NCI-H446 (cell line): ENCODE measurements around the gene OSBPL3.

Experiments
- DNase-seq, 2 experiments: peaks; one replicate each; lab custom pipeline; 2025; lab: John Stamatoyannopoulos, UW

Gene OSBPL3

DNA sequence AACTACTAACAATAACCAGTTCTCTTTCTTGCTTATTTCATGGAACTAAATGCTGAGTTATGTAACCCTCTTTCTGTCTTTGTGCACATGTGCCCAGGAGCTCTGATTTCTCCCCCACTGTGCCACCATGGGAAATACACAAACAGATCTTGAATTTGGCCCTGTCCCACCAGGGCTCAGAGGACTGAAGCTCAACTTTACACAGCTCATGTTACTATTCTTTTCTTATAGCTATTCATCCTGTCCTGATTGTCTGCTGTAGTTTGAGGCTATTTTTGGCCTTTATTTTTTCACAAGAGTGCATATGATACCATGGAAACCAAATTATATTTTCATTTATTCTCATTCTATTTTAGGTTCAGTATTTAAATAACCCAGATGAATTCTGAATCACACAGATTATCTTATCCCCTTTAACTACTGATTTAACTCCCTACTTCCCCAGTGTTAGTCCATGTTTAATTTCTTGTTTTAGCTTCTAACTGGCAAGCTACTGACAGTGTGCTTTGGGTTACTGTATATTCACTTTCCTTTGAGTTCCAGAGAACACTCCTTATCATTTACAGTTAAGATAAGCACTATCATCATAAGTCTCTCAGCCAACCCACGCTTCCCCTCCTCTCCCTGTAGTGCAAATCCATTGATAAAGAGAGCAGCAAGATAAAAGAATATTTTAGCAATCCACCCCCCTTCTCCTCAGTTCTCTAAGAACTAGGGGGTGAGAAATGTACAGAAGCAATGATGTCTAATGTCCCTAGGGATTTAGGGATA lies 150.9 kb downstream of the OSBPL3 start:
- DNase-seq = peak in 1 of 2 experiments; percentile 14

DNA sequence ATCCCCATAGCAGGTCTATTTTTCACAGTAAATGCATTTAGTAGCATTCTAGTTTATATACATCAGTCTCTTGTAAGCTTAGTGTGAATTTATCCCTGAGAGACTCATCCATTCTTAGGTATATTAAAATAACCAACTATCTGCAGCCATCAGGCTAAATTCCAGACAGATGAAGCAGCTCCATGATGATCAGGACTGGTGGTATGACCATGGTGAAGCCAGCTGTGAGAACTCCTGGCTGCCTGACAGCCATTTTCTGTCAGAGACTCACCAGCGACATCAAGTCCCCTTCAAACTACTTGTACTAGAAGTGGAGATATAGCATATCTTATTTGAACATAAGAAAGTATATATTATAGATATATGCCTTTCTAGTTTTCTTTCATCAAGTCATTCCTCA lies 152.4 kb downstream of the OSBPL3 start:
- DNase-seq = no peak

DNA sequence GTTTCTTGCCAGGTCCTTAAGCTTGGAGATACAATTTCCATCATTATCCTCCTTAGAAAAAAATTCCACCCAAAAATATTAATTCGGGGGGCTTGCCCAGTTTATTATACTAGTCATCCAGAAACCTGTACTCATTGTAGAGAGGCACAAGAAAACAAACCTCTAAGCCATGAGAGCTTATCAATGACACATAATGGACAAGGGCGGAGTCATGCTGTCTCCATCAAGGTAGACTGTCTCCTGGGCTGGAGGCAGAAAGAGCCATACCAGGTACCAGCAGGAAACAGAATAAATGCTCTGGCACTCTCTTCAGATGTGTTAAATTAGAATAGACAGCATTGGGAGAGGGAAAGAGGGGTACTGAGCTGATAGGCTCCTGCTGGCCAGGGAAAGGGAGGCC lies 153.0 kb downstream of the OSBPL3 start:
- no peak for DNase-seq

DNA sequence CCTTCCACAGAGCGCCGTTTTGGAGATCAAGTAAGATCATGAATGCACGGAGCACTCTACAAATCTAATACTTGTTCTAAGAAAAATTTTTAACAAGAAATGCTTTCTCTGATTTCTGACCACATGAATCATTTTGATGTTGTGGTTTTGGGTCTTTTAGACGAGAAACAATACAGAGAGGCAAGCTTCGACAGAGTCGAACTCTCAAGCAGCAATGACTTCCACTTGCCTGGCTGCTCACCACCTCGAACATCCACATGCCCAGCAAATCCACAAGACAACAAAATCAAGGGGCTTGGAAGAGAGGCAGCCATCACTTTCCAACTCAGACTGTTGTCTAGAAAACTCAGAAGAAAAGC lies 153.3 kb downstream of the OSBPL3 start:
- no peak for DNase-seq

DNA sequence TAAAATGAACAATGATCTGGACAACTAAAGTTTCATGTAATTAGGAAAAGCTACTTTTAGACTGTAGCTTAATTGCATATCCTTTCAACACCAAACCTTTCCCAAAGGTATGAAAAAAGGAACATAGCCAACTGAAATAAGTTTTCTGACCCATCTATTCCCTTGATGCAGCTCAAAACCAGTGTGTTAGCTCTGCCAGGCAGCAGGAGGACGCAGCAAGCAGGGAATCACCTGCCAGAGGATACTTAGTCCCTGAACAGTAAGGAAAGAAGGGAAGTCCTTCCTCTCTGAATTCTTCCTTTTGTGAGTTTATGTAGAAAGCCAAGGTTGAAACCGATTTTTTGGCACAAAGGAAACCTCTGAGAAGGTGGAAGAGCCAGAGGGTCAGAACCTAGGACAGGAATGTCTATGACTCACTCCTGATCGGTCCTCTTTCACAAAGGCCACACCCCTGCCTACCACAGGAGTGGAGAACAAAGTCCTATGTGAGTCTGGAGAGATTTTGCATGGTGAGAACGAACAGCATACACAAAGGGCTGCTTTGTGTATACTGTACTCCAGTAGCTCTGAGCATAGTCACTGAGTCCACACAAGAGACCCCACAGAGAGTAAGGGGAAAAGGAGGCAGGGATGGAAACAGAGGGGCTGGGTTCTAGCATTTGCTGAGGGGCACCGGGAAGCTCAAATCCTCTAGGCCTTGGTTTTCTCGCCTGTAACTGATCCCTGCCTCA lies 153.9 kb downstream of the OSBPL3 start:
- DNase-seq = no peak

DNA sequence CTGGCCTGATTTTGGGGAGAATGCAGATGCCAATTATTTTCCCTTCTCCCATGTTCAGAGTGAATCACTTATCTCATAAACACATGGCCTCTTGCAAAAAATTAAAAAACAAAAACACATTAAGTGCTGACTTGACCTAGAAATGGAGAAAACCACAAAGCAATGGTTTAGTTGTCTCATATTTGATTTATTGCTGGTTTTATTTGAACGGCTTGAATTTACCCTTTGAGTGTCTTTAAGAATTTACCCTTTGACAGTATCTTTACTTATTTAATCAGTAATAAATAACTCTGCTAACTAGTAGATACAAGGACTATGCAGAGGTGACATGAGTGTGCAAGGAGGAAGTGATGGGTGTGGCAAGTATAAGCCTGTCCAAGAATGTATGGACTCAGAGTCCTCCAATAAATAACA lies 154.6 kb downstream of the OSBPL3 start:
- no peak for DNase-seq

DNA sequence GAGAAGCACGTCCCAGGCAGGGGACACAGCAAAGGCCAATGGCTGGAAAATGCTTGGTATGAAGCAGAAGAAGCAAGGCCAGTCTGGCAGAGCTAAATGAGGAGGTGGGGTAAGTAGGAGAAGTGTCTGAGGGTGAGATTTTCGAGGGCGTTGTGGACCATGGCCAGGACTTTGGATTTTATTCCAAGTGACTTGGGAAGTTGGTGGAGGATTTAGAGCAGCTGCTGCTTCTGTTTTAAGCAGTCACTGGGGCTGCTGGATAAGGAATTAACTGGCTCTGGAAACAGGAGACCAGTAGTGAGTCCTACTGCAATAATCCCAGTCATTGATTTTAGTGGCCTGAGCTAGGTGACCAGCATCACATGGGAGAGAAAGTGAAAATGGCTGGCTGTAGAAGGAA lies 155.1 kb downstream of the OSBPL3 start:
- DNase-seq = no peak

DNA sequence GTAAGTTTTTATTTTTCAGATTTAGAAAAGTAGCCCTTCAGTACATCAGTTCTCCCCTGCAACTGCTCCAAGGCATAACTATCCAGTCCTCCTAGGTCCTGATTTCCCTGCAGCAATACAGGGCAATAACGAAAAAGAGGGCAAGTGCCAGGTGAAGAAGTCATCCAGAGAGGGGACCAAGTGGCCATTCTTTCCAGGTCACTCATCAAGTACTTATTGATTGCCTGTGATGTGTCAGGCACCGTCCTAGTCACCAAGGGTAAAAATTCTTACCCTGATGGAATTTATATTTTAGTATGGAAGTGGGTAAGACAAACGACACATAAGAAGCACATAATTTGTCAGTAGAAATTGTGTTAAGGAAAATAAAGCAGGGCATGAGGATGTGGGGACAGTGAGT lies 155.6 kb downstream of the OSBPL3 start:
- no peak for DNase-seq

DNA sequence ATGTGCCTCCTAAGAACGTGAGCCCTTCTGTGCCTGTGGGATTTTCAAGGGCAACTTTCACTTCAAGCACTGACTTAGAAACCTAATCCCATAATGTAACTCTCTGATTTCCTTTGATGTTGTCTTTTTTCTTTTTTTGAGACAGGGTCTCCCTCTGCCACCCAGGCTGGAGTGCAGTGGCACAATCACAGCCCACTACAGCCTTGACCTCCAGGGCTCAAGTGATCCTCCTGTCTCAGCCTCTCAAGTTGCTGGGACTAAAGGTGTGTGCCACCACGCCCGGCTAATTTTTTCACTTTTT lies 158.3 kb downstream of the OSBPL3 start:
- DNase-seq = no peak

DNA sequence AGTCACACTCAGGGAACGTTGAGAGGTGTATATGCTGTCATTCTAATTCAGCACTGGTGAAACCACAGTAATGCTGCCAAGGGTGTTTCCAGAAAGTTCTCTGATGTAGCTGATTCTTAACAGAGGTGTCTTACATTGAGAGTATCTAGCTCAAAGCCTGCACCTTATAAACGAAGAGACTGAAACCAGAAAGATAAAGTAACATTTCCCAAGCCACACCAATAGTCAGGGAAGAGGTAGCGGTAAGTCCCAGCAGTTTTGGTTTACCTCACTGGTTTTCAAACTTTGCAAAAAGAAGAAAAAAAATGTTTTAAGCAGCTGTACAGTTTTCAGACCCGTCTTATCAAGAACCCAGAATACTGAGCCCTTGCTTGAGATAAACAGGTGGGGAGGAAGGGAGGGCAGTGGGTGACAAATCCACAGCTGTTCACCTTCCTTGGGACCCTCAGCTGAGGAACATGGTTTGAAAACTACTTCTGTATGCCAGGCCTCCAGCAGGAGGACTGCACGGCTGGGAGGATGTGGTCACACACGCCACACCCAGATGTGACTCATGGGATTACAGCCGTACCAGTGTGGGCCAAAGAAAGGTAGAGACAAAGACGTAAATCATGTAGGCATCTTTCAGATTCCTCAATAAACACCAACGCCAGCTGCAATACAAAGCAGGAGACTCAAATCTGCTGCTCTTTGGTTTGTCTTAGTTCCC lies 158.8 kb downstream of the OSBPL3 start:
- no peak for DNase-seq

DNA sequence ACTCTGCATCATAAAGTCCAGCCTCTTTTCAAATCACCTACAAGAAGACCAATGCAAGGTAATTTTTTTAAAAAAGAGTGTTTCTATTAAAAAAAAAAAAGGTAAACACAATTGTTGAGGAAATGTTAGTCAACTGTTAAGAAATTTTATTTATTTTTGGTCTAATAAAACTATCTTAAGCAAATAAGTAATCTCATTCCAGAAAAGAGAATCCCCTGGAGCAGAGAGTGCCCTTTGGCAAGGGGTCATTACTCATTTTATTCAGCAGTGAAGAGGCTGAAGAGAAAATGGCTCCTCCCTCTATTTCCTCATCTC lies 159.3 kb downstream of the OSBPL3 start:
- no peak for DNase-seq

DNA sequence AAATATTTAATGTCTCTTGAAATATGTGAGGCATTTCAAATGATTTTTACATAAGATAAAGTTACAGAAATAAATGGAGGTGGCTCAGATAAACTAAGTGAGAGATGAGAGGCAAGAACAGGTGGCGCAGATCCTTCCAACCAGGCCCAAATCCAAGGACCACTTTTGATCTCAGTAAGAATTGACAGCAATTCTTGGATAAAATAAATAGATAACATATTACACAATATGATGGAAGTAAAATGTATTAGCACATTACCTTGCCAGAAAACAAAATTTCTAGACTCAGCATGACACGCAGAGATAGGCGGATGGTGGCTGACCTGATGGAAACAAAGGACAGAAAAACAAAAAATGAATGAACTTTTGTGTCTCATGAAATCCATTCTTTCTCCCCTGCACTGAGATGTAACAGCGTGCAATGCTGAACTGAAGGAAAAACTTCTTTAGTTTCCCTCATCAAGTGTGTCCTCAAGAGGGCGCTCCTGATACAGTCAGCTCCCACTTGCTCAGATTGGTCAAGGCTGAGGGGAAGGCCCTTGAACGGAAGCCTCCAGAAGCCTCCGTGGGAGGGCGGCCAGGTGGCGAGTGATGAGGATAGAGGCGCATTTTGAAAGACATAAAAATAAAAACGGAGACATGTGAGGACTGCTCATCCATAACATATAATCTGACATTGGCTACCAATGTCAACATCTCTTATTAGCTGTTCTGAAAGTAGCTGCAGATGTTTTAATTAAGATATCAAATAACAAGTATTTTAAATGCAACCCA lies 159.9 kb downstream of the OSBPL3 start:
- DNase-seq = peak; percentile 58 to 85

DNA sequence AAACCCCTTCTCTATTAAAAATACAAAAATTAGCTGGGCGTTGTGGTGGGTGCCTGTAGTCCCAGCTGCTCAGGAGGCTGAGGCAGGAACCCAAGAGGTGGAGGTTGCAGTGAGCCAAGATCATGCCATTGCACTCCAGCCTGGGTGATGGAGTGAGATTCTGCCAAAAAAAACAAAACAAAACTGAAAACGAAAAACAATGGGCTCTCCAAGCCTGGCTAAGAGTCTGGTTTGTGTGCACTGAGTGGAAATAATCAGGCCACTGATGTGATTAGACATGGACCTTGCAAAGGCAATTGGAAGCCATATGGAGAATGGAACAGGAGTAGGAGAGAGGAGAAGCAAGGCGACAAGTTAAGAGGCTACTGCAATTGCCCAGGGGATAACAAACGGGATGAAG lies 162.6 kb downstream of the OSBPL3 start:
- DNase-seq = peak in 1 of 2 experiments; percentile 42

DNA sequence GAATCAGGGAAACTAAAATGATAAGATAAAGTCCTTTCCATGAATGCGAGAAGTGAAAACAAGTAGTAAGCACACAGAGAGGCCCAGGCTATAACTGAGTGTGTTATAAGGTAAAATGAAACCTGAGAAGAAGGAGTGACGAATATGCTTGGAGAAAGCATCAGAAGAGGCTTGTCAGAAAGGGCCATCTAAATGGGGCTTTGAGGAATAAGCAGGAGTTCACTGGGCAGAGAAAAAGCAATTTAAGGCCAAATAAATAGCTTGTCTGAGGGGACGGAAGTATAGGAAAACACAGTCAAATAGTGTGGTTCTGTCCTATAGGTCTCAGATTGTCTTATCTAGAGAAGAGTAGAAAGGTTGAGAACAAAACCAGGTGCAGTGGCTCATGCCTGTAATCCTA lies 163.1 kb downstream of the OSBPL3 start:
- no peak for DNase-seq

DNA sequence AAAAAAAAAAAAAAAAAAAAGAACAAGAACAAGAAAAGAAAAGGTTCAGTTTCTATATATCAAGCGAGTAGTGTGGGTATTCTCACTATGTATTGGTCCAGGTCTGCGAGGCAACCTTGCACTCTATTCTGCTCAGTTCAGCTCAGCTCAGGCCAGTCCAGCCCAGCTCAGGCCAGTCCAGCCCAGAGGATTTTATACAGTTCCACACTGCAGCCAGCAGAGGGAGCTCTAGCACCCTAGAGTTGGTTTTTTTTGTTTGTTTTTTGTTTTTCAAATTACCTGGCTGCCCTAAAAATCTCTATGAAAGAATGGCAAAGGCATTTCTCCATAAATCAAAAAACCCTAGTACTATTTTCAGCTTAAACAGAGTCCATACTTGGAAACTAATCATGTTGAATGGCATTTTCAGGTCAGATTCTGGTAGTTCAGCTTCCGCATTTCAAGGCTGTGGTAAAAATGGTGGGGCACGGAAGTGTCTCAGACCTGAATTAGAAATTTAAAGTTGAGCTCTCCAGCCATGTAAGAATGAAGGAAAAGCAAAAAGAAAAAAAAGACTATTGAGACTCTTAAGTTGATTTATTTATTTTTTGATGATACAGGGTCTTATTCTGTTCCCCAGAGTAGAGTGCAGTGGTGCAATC lies 167.6 kb downstream of the OSBPL3 start:
- DNase-seq = peak in 1 of 2 experiments; percentile 45

DNA sequence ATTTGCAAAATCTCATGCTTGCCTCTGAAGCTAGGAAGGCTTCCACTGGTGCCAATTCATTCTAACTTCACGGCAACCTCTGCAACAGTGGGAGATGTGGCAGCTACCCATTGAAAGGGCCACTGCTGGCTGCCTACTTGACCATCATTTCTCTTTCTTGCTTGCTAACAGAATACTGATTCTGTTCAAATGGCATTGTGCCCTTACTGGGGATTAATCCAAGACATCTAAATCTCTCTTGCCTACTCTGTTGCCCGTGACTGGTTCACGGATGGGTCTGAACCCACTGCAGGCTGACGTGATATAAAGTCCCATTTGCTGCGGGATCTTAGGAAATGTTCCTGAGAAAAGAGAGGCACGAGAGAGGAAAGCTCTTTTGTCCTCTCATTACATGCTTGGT lies 171.5 kb downstream of the OSBPL3 start:
- no peak for DNase-seq

DNA sequence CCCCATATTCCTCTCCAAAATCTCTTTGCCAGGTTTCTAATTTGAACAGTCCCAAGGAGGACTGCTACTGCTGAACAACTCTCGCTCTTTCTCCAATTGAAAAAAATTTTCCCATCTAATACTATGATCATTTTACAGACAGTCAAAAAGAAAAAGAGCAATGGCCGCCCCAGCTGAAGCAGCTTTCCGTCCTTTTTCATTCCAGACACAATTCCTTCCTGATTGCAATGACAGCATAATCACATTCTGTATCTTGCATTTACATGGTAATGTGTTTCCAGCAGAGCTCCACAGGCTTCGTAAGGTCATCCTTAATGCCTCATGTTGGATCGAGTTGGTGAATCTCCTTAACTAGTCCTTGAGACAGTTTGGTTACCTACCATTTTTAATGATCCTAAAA lies 177.7 kb downstream of the OSBPL3 start:
- DNase-seq = no peak

DNA sequence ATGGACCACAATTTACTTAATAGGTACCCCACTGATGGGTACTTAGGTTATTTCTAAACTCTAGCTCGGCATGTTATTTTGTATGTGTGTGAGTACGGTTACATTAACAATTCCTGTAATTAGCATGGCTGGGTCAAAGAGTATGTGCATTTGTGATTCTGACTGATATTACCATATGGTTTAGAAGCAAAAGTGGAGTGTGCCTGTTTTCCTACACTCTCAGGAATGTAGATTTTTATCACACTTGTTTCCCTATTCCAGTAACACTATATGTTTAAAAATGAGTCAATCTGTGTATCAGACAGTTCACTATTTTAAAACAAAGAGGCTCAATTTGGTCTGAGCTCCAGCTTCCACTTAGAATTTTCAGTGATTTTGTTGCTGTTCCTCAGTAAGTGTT lies 178.1 kb downstream of the OSBPL3 start:
- no peak for DNase-seq

DNA sequence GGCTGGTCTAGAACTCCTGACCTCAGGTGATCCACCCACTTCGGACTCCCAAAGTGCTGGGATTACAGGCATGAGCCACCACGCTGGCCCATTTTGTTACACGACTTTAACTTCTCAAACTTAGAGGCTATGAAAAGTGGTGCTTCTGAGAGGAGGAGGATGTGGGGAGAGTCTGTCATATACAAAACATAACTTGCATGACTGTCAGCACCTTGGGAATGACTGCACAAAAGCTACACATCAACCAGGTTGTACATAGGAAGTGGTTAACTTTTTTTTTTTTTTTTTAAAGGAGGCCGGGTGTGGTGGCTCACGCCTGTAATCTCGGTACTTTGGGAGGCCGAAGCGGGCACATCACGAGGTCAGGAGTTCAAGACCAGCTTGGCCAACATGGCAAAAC lies 179.3 kb downstream of the OSBPL3 start:
- DNase-seq = no peak

DNA sequence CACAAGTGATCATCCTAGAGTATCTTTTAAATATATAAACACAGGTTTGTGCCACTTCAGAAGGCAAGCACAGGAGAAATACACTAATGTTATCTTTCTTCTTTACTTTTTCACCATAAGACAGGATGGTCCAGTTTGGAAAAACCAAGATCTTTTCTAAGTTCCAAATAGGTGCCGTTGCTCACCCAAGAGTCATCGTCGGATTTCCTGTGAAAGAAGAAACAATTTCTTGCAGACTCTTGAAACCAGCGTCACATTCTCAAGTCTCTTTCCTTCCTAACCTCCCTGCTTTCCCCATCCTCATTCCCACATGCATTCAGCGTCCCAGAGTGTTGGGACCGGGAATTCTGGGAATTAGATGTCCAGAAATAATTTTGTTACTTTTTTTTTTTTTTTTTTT lies 179.9 kb downstream of the OSBPL3 start:
- no peak for DNase-seq

DNA sequence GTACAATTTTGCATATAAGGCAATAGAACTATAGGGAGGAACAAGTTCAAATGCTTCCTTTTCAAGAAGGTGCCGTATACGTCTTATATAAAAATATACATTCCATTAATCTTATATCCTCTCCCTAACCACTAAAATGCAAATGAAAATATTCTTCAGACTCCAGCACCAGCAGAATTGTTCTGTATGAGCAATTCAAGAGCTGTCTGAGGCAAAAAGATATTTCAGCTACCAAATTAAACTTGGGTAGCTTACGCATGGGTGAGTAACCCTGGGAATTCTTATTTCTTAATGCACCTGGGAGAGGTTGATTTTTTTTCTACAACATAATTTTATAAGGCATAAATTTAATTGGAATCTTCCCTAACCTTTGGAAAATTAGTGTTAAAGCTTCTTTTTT lies 180.5 kb downstream of the OSBPL3 start:
- DNase-seq = no peak

DNA sequence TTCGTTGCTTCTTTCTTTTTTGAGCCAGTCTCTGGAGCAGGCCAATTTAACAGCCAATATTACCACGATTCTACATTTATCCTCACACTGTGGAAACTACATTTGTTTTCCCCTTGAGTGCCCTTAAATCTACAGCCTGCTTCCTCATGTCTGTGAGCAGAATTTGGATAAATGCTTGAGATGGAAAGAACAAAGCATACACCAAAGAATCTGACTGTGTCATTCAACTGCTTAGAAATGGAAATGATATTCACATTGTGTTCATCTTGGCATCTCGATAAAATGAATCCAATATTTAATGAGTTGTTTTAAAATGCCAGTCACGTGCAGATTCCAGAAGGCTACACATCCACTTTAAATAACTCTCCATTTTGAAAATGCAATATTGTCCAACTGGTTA lies 181.7 kb downstream of the OSBPL3 start:
- DNase-seq = no peak
